Measurements from ENCODE around the gene AP3B1. TPM values are rescaled to one million over a fixed set of nuclear protein-coding genes. Genes with fewer than 3 reads are reported as not detected.

The AP3B1 gene
- total and polyA plus RNA-seq, 2 donors (not counting 3 experiments of a cell fraction or from before 2014, with no cell fraction given): 31.6 to 46.7 TPM

GRCh38 chr5:78046006-78046405, 248.5 kb downstream of the AP3B1 start:
- H3K9me1 ChIP-seq (replicated peaks; ENCODE audit: control insufficient read depth, extremely low read depth, insufficient read depth, low read length): no peaks in the 10 kb centered on the region
- no peak overlapping the region for H3K4me2 ChIP-seq (ENCODE audit: insufficient read depth, low read length)
- H2AFZ ChIP-seq (ENCODE audit: low read depth, low read length): no peak overlapping the region
- no peaks in the 10 kb centered on the region for H3K9me3 ChIP-seq (replicated peaks; ENCODE audit: control insufficient read depth, insufficient read depth, low read length)
- H3K27ac ChIP-seq (ENCODE audit: insufficient read depth, low read depth, low read length): no peak overlapping the region
- dilution Hi-C loops (cut with MboI; ENCODE audit: extremely low pct_ligation_motif_present, low sequenced_read_pairs) (no loop called here), intact Hi-C loops (cut with micrococcal nuclease) (no loop called here)
- FAIRE-seq (no peak), DNase-seq (ENCODE audit: low read depth, low spot score) (no peak)
- no peaks in the 10 kb centered on the region for H4K20me1 ChIP-seq (replicated peaks; ENCODE audit: control insufficient read depth, extremely low read depth, insufficient read depth, low read length)
- no TSS peak for BruUV-seq (replicated peaks)
- H3K27me3 ChIP-seq (ENCODE audit: control insufficient read depth in 2 of 2, insufficient read depth in 2 of 2, low read length in 2 of 2): no peaks in the 10 kb centered on the region
- H3K9ac ChIP-seq (replicated peaks; ENCODE audit: extremely low read depth, insufficient read depth, low read length): no peak overlapping the region
- TF ChIP-seq EZH2 (IDR thresholded peaks at IDR 0.05; ENCODE audit: borderline replicate concordance, low read depth, low read length, severe bottlenecking): no peak
- TF ChIP-seq MAX (IDR thresholded peaks at IDR 0.05; ENCODE audit: insufficient read depth, insufficient read length): no peak
- no peak for TF ChIP-seq GATA2 (IDR thresholded peaks at IDR 0.05; ENCODE audit: insufficient read depth, insufficient read length, low read depth, low read length)
- TF ChIP-seq JUN (IDR thresholded peaks at IDR 0.05; ENCODE audit: borderline replicate concordance, insufficient read depth, insufficient read length, low read depth): no peak
- no peak for TF ChIP-seq POLR2A (IDR thresholded peaks at IDR 0.05; ENCODE audit: low read depth, low read length)
- no peak for TF ChIP-seq POLR2AphosphoS5 (IDR thresholded peaks at IDR 0.05; ENCODE audit: insufficient read depth, low read depth, low read length)
- no peak for TF ChIP-seq FOS (IDR thresholded peaks at IDR 0.05; ENCODE audit: borderline replicate concordance, insufficient read depth, low read length)
- no peak for TF ChIP-seq CTCF (IDR thresholded peaks at IDR 0.05; ENCODE audit: extremely low read depth in 1 of 2, insufficient read depth in 1 of 2, low read depth in 1 of 2, low read length in 2 of 2)
- TF ChIP-seq MYC (IDR thresholded peaks at IDR 0.05; ENCODE audit: low read depth, low read length): no peak
- no peaks in the 10 kb centered on the region for H3K36me3 ChIP-seq (ENCODE audit: control insufficient read depth in 2 of 2, extremely low read depth in 1 of 2, insufficient read depth in 2 of 2, low read length in 2 of 2)
- H3K4me3 ChIP-seq (replicated peaks in 1 of 3; ENCODE audit: insufficient read depth in 1 of 3, low read depth in 1 of 3, low read length in 3 of 3): no peak overlapping the region
- ChIA-PET CTCF (no interaction called here), POLR2A (no interaction called here)
- peaks cover 7% of the 10 kb centered on the region for H3K4me1 ChIP-seq (ENCODE audit: control insufficient read depth, extremely low read depth, insufficient read depth, low read length)
- H3K79me2 ChIP-seq (ENCODE audit: control insufficient read depth, insufficient read depth, low read length): no peaks in the 10 kb centered on the region

Measured in endothelial cell of umbilical vein (primary cell).